Measurements from ENCODE around the gene KCNJ12.
"Not testable (repeated sequence)": the region's sequence is repeated elsewhere in the genome, so short reads cannot be mapped to it uniquely, and the experiment has no call there.

The KCNJ12 gene

GRCh38 chr17:21382560-21383495 lies 6.7 kb downstream of the KCNJ12 start:
- DNase-seq (ENCODE audit: low spot score) (no peak), FAIRE-seq (no peak)

DNA sequence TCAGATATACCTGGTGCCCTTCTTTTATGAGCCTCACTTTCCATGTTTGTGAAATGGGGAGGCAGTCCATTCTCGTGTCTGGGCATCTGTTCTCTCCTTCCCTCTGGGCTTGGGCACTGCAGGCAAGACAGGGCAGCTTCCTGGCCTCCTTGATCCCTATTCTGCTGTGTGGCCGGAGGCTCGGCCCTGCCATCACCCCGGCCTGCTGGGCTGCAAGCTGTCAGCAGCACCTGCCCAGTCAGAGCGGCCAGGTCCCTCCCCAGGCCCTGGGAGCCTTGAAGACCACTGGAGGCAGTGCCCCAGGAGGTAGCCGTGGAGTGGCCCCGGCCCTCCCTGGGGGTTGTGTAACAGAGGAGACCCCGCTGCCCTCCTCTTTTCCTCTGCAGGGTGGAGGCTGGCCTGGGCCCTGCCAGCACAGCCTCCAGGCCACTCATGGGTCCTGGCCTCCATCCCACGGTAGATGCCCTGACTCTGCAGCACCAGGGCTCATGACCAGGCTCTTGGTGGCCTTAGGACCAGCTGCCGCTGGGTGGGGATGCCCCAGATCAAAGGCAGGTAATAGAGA lies 9.2 kb downstream of the KCNJ12 start:
- FAIRE-seq: no peak
- DNase-seq (ENCODE audit: low spot score): no peak

DNA sequence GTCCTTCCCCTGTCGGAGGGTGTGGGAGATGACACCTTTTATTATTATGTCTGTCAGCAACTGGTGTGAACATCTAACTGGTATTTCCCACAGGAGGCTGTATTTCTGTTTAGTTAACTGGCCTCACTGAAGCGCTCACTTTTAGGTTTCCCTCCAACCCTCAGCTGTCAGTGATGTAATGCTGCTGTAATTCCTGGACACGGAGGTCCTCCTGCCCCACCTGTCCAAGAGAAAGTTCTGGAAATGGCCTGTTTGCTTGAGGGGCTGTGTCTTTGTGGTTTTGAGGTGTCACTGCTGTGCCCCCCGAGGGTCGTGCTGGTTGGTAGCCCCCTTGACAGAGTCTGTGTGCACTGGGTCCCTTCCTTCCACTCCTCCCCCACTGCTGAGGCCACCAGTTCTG lies 11.5 kb downstream of the KCNJ12 start:
- FAIRE-seq: no peak
- no peak for DNase-seq (ENCODE audit: low spot score)

DNA sequence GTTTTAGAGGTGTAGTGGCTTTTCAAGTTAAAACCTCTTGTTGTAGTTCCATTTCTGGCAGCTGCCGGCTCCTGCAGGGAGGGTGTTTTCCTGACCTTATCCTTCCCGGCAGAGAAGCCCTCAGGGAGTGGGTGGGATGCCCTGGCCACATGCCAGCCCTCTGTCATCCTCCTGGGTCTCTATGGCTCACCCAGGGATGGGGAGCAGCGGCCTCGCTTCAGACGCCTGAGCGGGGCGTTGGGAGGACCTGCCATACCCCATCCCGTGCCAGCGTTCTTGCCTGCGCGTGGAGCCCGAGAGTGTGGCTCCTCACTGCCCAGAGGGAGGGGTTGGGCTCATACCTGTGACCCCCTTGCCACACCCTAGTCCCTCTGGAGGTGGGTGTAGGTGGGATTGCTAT lies 11.9 kb downstream of the KCNJ12 start:
- FAIRE-seq (no peak), DNase-seq (ENCODE audit: low spot score) (no peak)

- no peak for FAIRE-seq
Measured at GRCh38 chr17:21388944-21389343, 12.8 kb downstream of the KCNJ12 start.

GRCh38 chr17:21389394-21389793 lies 13.2 kb downstream of the KCNJ12 start:
- no peak for DNase-seq (ENCODE audit: low spot score)
- no peak for FAIRE-seq

More at GRCh38 chr17:21388944-21389343, 12.8 kb downstream of the KCNJ12 start:
- DNase-seq (ENCODE audit: low spot score): no peak

GRCh38 chr17:21390294-21390693 lies 14.1 kb downstream of the KCNJ12 start:
- no peak for DNase-seq (ENCODE audit: low spot score)

DNA sequence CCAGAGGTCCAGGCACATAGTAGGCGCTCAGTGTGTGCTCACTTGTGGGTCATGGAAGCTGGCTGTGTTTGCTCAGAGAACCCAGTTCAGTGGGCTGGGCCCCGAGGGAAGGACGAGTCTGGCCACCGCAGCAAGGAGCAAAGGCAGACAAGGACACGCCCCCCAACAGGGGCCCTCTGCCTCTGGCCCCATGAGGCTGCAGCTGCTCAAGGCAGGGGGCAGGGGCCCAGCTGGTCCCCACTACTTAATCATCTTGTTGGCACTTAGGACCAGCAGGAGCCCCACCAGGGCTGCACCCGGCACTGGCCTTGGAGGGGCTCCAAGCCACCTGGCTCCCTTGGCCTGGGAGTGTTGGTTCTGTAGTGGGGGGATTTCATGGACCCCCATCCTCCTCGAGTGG lies 16.1 kb downstream of the KCNJ12 start:
- DNase-seq (ENCODE audit: low spot score) (no peak), FAIRE-seq (no peak)

More at GRCh38 chr17:21390294-21390693, 14.1 kb downstream of the KCNJ12 start:
- no peak for FAIRE-seq

DNA sequence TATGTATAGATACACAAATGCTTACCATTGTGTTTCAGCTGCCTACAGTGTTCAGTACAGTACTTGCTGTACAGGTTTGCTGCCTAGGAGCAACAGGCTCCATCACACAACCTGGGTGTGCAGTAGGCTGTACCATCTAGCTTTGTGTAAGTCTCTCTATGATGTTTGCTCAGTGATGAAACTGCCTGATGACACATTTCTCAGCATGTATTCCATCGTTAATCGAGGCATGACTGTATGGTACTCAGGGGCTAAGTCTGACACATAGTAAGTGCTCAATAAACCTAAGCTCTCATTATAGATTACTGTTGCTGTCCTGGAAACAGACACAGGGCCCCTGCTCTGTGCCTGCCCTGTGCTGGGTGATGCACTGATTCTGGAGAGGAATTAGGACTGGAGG lies 18.1 kb downstream of the KCNJ12 start:
- FAIRE-seq (no peak), DNase-seq (ENCODE audit: low spot score) (no peak)

GRCh38 chr17:21395764-21396163 lies 19.6 kb downstream of the KCNJ12 start:
- no peak for DNase-seq (ENCODE audit: low spot score)
- no peak for FAIRE-seq

DNA sequence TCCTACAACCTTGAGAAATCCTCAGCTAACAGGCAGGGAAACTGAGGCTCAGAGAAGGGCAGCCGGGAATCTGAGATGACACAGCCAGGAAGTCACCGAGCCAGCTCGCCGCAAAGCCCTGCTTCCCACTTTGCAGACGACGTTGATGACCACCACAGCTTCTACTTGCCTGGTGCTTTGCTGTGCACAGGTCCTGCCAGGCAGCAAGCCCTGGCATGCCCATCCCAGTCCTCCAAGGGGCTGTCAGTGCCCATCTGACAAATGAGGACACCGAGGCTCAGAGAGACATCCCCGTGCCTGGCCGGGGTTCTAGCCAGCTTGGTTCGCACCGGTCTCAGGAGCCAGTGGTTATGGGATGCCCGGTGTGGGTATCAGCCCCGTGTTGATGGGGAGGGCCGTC lies 20.1 kb downstream of the KCNJ12 start:
- FAIRE-seq: no peak

GRCh38 chr17:21397341-21398190 lies 21.4 kb downstream of the KCNJ12 start:
- DNase-seq (ENCODE audit: low spot score) (no peak), FAIRE-seq (no peak)

More for the DNA sequence above, 20.1 kb downstream of the KCNJ12 start:
- DNase-seq (ENCODE audit: low spot score): no peak

GRCh38 chr17:21399474-21400186 lies 23.5 kb downstream of the KCNJ12 start:
- DNase-seq (ENCODE audit: low spot score): no peak
- FAIRE-seq: no peak

- DNase-seq (ENCODE audit: low spot score): not testable (repeated sequence)
- peak; percentile 97 for FAIRE-seq
Measured at GRCh38 chr17:21400187-21400569, 24.0 kb downstream of the KCNJ12 start.

DNA sequence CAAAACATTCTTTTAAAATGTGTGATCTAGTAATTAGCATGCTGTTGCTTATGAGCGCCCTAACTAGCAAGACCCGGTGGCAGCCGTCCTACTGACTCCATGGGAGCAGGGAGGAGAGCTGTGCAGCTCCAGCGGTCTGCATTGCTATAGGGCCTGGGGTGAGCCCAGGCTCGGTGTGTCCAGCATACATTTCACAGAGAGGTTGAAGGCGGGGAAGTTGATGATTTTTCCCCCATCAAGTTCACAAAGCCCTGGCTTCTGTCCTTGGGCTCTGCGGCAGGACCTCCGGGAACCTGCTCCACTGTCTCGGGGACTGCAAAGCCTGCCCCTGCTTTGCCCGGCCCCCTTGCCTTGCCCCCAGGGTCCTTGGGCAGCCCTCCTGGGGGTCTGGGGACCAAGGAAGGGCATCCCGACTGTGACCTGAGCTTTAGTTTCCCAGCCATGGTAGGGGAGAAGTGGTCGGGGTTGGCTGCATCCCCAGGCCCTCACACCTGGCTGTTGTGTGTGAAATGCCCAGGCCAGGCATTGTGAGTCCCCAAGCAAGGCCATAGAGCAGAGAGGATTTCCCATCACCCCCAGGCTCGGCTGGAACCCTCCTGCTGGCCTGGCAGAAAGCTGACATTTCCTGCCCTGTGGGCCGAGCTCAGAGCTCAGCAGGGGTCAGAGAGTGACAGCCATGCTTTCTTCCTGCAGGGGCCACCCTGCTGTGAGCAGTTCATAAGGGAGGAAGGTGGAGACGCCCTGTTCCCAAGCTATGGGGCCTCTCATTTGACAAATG lies 24.8 kb downstream of the KCNJ12 start:
- FAIRE-seq (no peak), DNase-seq (ENCODE audit: low spot score) (no peak)

- FAIRE-seq (peak; percentile 100), DNase-seq (ENCODE audit: low spot score) (peak; percentile 92)
Measured at GRCh38 chr17:21402166-21402571, 26.0 kb downstream of the KCNJ12 start.

- FAIRE-seq: peak; percentile 13
- DNase-seq (ENCODE audit: low spot score): not testable (repeated sequence)
Measured at GRCh38 chr17:21402926-21403325, 26.8 kb downstream of the KCNJ12 start.

GRCh38 chr17:21404106-21404505 lies 27.9 kb downstream of the KCNJ12 start:
- DNase-seq (ENCODE audit: low spot score): not testable (repeated sequence)
- peak; percentile 79 for FAIRE-seq

DNA sequence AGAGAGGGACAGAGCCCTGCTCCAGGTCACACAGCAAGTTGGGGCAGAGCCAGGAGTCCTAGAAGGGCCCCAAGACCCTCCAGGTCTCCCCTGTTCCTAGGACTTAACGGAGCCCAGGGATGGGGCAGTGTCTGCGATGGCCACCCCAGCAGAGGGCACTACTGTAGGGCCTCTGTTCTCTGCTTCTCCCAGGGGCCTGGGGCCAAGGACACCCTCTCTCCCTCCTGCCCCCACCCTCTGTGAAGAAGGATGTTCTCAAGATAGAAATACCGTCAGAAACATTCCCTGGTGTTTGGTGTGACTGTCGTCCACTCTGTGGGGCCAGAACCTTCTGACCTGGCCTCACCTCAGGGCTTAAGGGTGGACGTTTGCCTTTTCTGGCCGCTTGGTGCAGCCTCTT lies 28.4 kb downstream of the KCNJ12 start:
- peak; percentile 56 for FAIRE-seq

More for the DNA sequence above, 28.4 kb downstream of the KCNJ12 start:
- not testable (repeated sequence) for DNase-seq (ENCODE audit: low spot score)

Data from urothelium cell line (cell line).